GM23248 (cell line): ENCODE measurements around the gene TPRA1. TPM values are rescaled to one million over a fixed set of nuclear protein-coding genes. Genes with fewer than 3 reads are reported as not detected.
"Not testable (repeated sequence)": the region's sequence is repeated elsewhere in the genome, so short reads cannot be mapped to it uniquely, and the experiment has no call there.

Source experiments
- DNase-seq: peaks from one replicate; pipeline ENCODE4 v3.0.0-alpha.2; 2015
- H2AFZ ChIP-seq: fragments of 200-600 bp; sonication (generic); 2 replicates; pipeline ENCODE4 v1.6.1; 2016; ENCODE audit warnings: antibody characterized with exemption
- H3F3A ChIP-seq: fragments of 200-600 bp; sonication (generic); 2 replicates; pipeline ENCODE4 v1.6.1; 2016; ENCODE audit warnings: mild to moderate bottlenecking, antibody characterized with exemption, mixed run types; ENCODE audit not compliant: insufficient read depth
- H3K27ac ChIP-seq: fragments of 200-600 bp; sonication (generic); 2 replicates; pipeline ENCODE4 v1.5.1; 2016; ENCODE audit warnings: mild to moderate bottlenecking
- H3K27me3 ChIP-seq: fragments of 200-600 bp; sonication (generic); replicated peaks from 2 replicates; pipeline ENCODE4 v1.6.1; 2016; ENCODE audit warnings: mild to moderate bottlenecking; ENCODE audit not compliant: insufficient read depth
- H3K36me3 ChIP-seq: fragments of 200-600 bp; sonication (generic); 2 replicates; pipeline ENCODE4 v1.6.1; 2016; ENCODE audit warnings: low read depth, mild to moderate bottlenecking
- H3K4me1 ChIP-seq: fragments of 200-600 bp; sonication (generic); 2 replicates; pipeline ENCODE4 v1.6.1; 2016; ENCODE audit warnings: mild to moderate bottlenecking; ENCODE audit not compliant: insufficient read depth
- H3K4me2 ChIP-seq: fragments of 200-600 bp; sonication (generic); one replicate; pipeline ENCODE4 v1.6.1; 2016; ENCODE audit warnings: mild to moderate bottlenecking; ENCODE audit not compliant: unreplicated experiment
- H3K4me3 ChIP-seq: fragments of 200-600 bp; sonication (generic); 2 replicates; pipeline ENCODE4 v1.5.1; 2016; ENCODE audit warnings: mild to moderate bottlenecking
- H3K79me2 ChIP-seq: fragments of 200-600 bp; sonication (generic); 2 replicates; pipeline ENCODE4 v1.6.1; 2016; ENCODE audit warnings: mild to moderate bottlenecking; ENCODE audit not compliant: insufficient read depth
- H3K9ac ChIP-seq: fragments of 200-600 bp; sonication (generic); 2 replicates; pipeline ENCODE4 v1.6.1; 2016; ENCODE audit warnings: mild to moderate bottlenecking
- H3K9me2 ChIP-seq: fragments of 200-600 bp; sonication (generic); 2 replicates; pipeline ENCODE4 v1.6.1; 2016; ENCODE audit warnings: mixed run types, mild to moderate bottlenecking, moderate library complexity; ENCODE audit not compliant: insufficient read depth
- H3K9me3 ChIP-seq: fragments of 200-600 bp; sonication (generic); one replicate; pipeline ENCODE4 v1.6.1; 2017; ENCODE audit warnings: low read depth
- H4K20me1 ChIP-seq: fragments of 200-600 bp; sonication (generic); 2 replicates; pipeline ENCODE4 v1.6.0; 2016; ENCODE audit not compliant: insufficient read depth
- EZH2 ChIP-seq: fragments of 200-600 bp; sonication (generic); IDR thresholded peaks from 2 replicates; pipeline ENCODE4 v1.6.1; 2018; ENCODE audit warnings: antibody characterized with exemption, mild to moderate bottlenecking; ENCODE audit not compliant: insufficient read depth, poor library complexity, severe bottlenecking
- EZH2phosphoT487 ChIP-seq: fragments of 200-600 bp; sonication (generic); IDR thresholded peaks from 2 replicates; pipeline ENCODE4 v1.6.1; 2018; ENCODE audit warnings: antibody characterized with exemption, moderate library complexity, mild to moderate bottlenecking, low read depth; ENCODE audit not compliant: insufficient read depth
- WGBS, 2 experiments: methylation state at CpG; one replicate each; pipeline ENCODE4 v1.1.6; 2015 to 2017; ENCODE audit warnings: low lambda C conversion rate in 2 of 2, low coverage in 1 of 2; ENCODE audit errors: missing lambda C conversion rate in 2 of 2; 5-methylcytosine and 5-hydroxymethylcytosine counted together
- in situ Hi-C: fragments of 300-500 bp; cut with MboI; formaldehyde crosslinking; loops from 2 replicates; pipeline ENCODE4 v1.15.0; 2020
- polyA plus RNA-seq: library from polyadenylated mRNA; unstranded; fragments of >200 nt; fragmentation: Nextera tagmentation; extraction: Ambion mirVana; gene quantifications from 2 replicates; pipeline ENCODE4 v1.2.1, GENCODE V29; 2016
- total RNA-seq: library from RNA; depleted of rRNA; stranded (reverse); fragments of >200 nt; shearing (Covaris generic); gene quantifications from 2 replicates; pipeline ENCODE4 v1.2.3, GENCODE V29; 2014

Gene TPRA1
- total and polyA plus RNA-seq, 2 experiments from 2014 or later = 42.8 to 56.1 TPM

DNA sequence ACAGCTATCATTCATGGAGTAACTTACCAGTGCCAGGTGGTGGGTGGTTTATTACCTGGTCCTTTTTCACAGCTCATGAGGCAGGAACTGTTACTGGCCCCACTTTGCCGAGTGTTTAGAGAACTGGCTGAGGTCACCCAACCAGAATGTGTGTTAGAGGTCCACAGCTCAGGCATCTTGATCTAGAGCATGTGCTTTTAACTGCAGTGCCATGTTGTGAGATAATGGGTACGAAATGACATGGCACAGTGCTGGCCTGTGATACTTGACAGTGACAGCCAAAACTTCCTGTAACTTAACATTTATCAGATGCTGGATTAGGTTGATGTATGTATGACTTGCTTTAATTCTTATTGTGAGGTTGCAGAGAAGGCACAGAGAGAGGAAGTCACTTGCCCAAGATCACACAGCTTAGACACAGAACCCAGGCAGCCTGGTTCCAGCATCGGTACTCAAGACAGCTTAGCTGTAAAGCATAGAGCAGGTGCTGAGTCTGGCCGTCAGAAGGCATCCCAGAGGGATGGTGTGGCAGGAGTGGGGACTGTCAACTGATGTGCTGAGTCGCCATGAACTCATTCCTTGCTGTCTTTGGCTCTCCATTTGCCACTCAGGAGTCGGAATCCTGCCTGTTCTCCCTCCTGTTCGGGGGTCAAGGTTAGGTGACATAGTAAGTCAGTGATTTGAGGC, 17.3 kb upstream of the TPRA1 start:
- H3K9me3 ChIP-seq = no peaks in the 10 kb centered on the region
- H3K9me2 ChIP-seq = no peaks in the 10 kb centered on the region
- no peak overlapping the region for H3K9ac ChIP-seq
- no peaks in the 10 kb centered on the region for H3K79me2 ChIP-seq
- no peaks in the 10 kb centered on the region for H3K36me3 ChIP-seq
- H4K20me1 ChIP-seq = no peaks in the 10 kb centered on the region
- no peaks in the 10 kb centered on the region for H3K27me3 ChIP-seq
- no peak overlapping the region for H3K4me3 ChIP-seq
- DNase-seq = no peak
- no peak overlapping the region for H2AFZ ChIP-seq
- in situ Hi-C loops = no loop called here
- H3K27ac ChIP-seq = no peak overlapping the region
- H3F3A ChIP-seq = peaks cover under 1% of the 10 kb centered on the region; the same call in 1 of the 2 replicates
- H3K4me2 ChIP-seq = no peak overlapping the region
- 82 to 83% methylated on average over 7 of the region's 7 CpGs for WGBS, 2 experiments
- TF ChIP-seq EZH2 = no peak
- no peak for TF ChIP-seq EZH2phosphoT487
- peaks cover 16% of the 10 kb centered on the region for H3K4me1 ChIP-seq

DNA sequence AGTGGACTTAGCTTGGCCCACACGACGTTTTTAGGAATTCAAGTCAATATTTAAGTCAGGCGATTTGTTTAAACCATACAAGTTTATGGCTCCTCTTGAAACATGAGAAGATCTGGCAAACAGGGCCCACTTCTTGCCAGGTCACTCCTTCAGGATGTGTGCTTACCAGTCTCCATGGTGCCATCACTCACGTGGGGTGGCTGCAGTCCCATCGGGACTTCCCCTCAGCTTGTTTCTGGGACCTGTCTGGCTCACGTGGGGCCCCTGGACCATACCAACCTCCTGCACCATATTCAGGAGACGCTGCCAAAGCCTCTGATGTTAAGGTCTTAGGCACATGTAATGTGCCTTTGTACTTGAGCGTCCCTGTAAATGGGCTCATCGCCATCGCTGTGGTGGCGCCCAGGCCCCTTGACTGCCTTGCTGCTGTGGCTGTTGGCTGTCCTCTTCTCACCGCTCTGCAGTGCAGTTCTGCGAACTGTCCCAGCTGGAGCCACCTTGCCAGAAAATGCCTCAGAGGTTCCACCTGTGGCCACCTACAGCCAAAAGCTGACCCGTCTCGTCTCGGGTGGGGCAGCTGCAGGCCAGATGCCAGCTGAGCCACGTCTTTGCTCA, 16.6 kb upstream of the TPRA1 start:
- H3K4me2 ChIP-seq = no peak overlapping the region
- H3K9ac ChIP-seq = no peak overlapping the region
- no peaks in the 10 kb centered on the region for H3K9me2 ChIP-seq
- H3K79me2 ChIP-seq = peaks cover 3% of the 10 kb centered on the region; the same call in 1 of the 2 replicates
- no peaks in the 10 kb centered on the region for H4K20me1 ChIP-seq
- H3K9me3 ChIP-seq = no peaks in the 10 kb centered on the region
- no peak overlapping the region for H2AFZ ChIP-seq
- H3K4me3 ChIP-seq = no peak overlapping the region
- H3K27ac ChIP-seq = no peak overlapping the region
- in situ Hi-C loops = no loop called here
- H3K27me3 ChIP-seq = no peaks in the 10 kb centered on the region
- DNase-seq = no peak
- WGBS, 2 experiments = 85 to 90% methylated on average over 17 of the region's 17 CpGs
- H3K36me3 ChIP-seq = no peaks in the 10 kb centered on the region
- H3F3A ChIP-seq = no peaks in the 10 kb centered on the region
- TF ChIP-seq EZH2 (no peak), EZH2phosphoT487 (no peak)
- peaks cover 11% of the 10 kb centered on the region; the same call in 1 of the 2 replicates for H3K4me1 ChIP-seq

DNA sequence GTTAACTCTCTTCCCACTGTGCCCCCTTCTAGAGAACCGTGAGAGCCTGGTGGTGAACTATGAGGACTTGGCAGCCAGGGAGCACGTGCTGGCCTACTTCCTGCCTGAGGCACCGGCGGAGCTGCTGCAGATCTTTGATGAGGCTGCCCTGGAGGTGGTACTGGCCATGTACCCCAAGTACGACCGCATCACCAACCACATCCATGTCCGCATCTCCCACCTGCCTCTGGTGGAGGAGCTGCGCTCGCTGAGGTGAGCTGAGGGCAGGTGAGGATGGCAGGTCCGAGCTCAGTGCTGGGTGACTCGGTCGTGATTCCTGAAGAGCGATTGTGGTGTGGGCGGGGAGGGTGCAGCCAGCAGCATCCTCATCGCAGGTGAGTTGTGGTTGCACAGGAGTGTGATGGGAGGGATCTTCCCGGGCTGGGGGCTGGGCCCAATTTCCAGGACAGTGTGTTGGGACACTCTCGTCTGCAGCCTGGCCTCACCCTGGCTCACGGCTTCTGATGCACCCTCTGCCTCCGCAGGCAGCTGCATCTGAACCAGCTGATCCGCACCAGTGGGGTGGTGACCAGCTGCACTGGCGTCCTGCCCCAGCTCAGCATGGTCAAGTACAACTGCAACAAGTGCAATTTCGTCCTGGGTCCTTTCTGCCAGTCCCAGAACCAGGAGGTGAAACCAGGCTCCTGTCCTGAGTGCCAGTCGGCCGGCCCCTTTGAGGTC, 15.7 kb upstream of the TPRA1 start:
- Histone ChIP-seq H3F3A (no peaks in the 10 kb centered on the region), H3K27ac (no peak overlapping the region), H3K4me1 (peaks cover 11% of the 10 kb centered on the region; the same call in 1 of the 2 replicates), H3K27me3 (no peaks in the 10 kb centered on the region), H4K20me1 (no peaks in the 10 kb centered on the region), H2AFZ (no peak overlapping the region), H3K9ac (no peak overlapping the region), H3K9me3 (no peaks in the 10 kb centered on the region), H3K79me2 (peaks cover 9% of the 10 kb centered on the region; the same call in 1 of the 2 replicates), H3K36me3 (no peaks in the 10 kb centered on the region), H3K9me2 (no peaks in the 10 kb centered on the region), H3K4me2 (no peak overlapping the region), H3K4me3 (no peak overlapping the region)
- in situ Hi-C loops = no loop called here
- whole genome bisulfite sequencing, 2 experiments = 91 to 96% methylated on average over 23 to 24 of the region's 24 CpGs
- TF ChIP-seq EZH2 = no peak
- no peak for TF ChIP-seq EZH2phosphoT487
- DNase-seq = no peak

DNA sequence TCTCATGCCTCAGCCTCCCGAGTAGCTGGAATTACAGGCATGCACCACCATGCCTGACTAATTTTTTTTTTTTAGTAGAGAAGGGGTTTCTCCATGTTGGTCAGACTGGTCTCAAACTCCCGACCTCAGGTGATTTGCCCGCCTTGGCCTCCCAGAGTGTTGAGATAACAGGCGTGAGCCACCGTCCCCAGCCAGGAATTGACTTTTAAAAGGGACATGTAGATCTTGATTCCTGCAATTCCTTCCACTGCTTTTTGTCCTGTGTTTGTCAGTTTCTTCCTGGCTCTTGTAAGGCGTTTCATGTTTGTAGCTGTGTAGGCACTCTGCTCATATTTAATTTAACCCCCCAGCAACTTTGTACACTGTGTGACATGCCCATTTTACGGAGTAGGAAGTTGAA, 15.0 kb upstream of the TPRA1 start:
- H3K4me3 ChIP-seq, H4K20me1 ChIP-seq, H3K36me3 ChIP-seq, in situ Hi-C loops, H3K27ac ChIP-seq, DNase-seq, H3K9me3 ChIP-seq, H3F3A ChIP-seq, H3K4me1 ChIP-seq, H3K9me2 ChIP-seq, H3K4me2 ChIP-seq, H3K27me3 ChIP-seq, H2AFZ ChIP-seq, H3K9ac ChIP-seq: not testable (repeated sequence)
- 94 to 97% methylated on average over 7 of the region's 7 CpGs for WGBS, 2 experiments
- peaks cover 14% of the 10 kb centered on the region; the same call in 1 of the 2 replicates for H3K79me2 ChIP-seq
